ENCODE data around the gene C16orf74.

GRCh38 chr16:85663891-85664321 lies 87.0 kb downstream of the C16orf74 start:
- no peak for TF ChIP-seq CTCF (IDR thresholded peaks at IDR 0.05)
- no peak for TF ChIP-seq GATA3 (IDR thresholded peaks at IDR 0.05; ENCODE audit: borderline replicate concordance)
- no peak for TF ChIP-seq BCL3 (IDR thresholded peaks at IDR 0.05)
- TF ChIP-seq HOXB13 (CRISPR knock-in tag; IDR thresholded peaks at IDR 0.05; ENCODE audit: low read depth): no peak
- TF ChIP-seq EP300 (IDR thresholded peaks at IDR 0.05): no peak
- TF ChIP-seq KDM1A (IDR thresholded peaks at IDR 0.05; ENCODE audit: low read depth): no peak
- TF ChIP-seq USF2 (IDR thresholded peaks at IDR 0.05): no peak
- TF ChIP-seq RCOR1 (IDR thresholded peaks at IDR 0.05; ENCODE audit: low read depth, low read length): no peak
- no peak for TF ChIP-seq TFCP2L1 (CRISPR knock-in tag; IDR thresholded peaks at IDR 0.05)
- TF ChIP-seq FOSL2 (IDR thresholded peaks at IDR 0.05): no peak
- TF ChIP-seq FOSL2 (CRISPR knock-in tag; IDR thresholded peaks at IDR 0.05): no peak
- TF ChIP-seq PHF8 (IDR thresholded peaks at IDR 0.05; ENCODE audit: borderline replicate concordance, low read depth): no peak
- no peak for TF ChIP-seq MYC (IDR thresholded peaks at IDR 0.05; ENCODE audit: borderline replicate concordance, low read length)
